Fibroblast of skin of right quadriceps (primary cell): ENCODE data around the gene NOTCH3.

ENCODE experiments used
- DNase-seq: peaks from one replicate; pipeline ENCODE4 v3.0.0-alpha.2; 2013

Gene NOTCH3

GRCh38 chr19:15200553-15201364, at the start of gene NOTCH3:
TSS of gene NOTCH3 (minus strand) at chr19:15200995. CDS start at chr19:15200905, 90 bp downstream.
- DNase-seq = no peak

- no peak for DNase-seq
Observed at GRCh38 chr19:15250640-15250993, 49.8 kb upstream of the NOTCH3 start.

GRCh38 chr19:15249972-15250639, 49.3 kb upstream of the NOTCH3 start:
- peak; percentile 80 for DNase-seq

GRCh38 chr19:15249528-15249874, 48.7 kb upstream of the NOTCH3 start:
- DNase-seq = no peak

- DNase-seq = peak; percentile 83
Observed at GRCh38 chr19:15248648-15249527, 48.1 kb upstream of the NOTCH3 start.

DNA sequence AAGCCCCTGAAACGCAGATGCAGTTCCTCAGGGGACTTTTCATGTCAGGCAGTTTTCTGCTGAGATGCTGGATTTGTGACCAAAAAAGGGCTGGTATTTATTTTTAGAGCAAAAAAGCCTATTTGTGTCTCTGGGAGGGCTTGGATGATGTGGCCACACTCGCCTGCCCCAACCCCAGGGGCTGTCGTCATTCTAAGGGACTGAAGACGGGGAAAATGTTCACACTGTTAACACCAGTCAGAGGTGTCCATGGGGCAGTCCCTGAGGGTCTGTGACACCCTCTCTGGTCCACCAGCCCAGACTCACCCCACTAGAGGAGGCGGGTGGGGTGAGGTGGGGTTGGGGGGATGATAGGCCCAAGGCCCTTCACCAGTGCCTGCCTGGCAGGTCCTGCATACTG, 47.3 kb upstream of the NOTCH3 start:
- no peak for DNase-seq

DNA sequence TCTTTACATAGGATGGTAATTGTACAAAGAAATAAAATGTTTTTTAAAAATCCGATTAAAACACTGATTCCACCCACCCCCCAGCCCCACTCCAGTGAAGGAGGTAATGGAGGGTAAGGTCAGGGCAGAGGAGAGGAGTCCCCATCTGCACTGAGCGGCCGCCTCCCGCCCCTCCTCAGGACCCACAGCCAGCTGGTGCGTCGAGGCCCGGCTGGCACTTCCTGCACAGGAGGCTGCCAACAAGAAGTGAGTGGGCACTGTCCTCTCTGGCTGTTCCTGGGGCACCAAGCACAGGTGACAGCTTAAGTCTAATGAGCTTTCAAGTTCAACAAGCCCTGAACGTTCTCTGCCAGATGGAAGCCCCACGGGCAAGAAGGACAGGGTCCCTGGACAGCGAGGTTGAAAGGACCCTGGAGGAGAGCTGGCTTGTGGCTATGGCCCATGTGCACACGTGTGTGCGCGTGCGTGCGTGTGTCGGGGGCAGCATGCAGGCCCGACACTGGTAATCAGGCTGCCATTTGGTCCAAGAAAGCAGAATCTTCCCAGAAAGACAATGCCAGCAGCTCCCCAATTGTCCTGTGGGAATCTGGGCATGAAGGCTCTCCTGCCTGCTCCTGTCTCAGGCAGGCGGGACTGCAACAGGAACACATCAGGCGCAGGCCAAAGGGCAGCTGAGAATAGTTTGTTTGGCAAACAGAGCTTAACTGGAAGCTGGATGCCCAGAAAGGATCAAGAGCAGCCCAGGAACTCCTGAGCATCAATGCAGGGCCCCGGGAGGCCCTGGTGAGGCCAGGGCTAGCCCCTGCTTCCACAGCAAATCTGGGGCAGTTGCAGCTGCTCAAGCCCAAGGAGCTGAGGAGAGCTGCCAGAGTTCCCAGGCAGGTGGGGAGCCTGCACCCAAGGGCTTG, 46.6 kb upstream of the NOTCH3 start:
- DNase-seq = no peak

DNA sequence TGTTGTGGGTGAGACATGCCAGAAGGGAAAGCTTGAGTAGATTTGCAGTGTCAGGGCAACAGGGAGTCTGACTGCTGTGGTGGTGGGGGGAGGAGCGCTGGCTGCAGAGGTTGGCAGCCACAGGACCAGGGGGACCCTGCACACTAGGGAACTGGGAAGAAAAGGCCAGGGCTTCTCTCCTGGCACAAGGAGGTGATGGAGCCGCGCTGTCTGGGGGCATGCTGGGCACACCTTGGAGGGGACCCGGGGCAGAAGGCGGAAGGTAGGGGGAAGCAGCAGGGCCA, 45.3 kb upstream of the NOTCH3 start:
- DNase-seq = no peak

DNA sequence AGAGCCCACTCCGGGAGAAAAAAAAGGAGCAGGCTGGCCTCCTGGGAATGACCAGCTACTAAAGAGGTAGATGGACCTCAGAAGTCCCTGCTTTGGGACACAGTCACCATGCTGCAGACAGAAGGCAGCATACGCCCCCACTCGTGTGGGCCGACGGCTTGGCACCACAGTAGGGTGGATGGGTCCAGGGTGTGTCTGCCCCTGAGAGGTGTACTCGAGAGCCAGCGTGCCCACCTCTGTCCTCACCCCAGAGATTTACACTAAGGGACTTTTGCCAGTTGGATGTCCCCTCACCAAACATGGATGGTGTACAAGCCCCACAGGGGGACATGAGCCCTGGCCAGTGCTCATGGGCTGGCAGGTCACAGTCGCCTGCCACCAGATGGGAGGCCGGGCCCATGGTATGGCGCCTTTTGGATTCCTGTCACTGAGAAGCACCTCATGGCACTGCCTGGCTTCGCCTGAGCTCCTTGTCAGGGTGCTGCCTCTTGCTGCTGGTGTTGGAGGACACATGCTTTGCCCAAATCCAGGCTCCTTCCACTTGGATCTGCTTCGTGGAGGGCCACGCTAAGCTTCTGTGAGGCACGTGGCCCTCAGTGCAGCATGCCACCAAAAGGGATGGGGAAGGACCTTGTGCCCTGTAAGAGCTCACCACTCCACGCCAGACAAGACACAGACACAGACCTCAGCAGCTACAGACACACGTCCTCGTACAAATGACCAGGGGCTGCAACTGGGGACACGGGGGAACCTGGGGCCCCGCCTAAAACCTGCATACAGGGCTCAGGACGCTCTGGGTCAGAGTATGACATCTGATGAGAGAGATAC, 44.8 kb upstream of the NOTCH3 start:
- no peak for DNase-seq

GRCh38 chr19:15244808-15245207, 44.0 kb upstream of the NOTCH3 start:
- no peak for DNase-seq

GRCh38 chr19:15244106-15244803, 43.5 kb upstream of the NOTCH3 start:
- DNase-seq = no peak

GRCh38 chr19:15243236-15243957, 42.6 kb upstream of the NOTCH3 start:
- DNase-seq = no peak

GRCh38 chr19:15241259-15241910, 40.6 kb upstream of the NOTCH3 start:
- no peak for DNase-seq

GRCh38 chr19:15240515-15240914, 39.7 kb upstream of the NOTCH3 start:
- no peak for DNase-seq

GRCh38 chr19:15239337-15239949, 38.6 kb upstream of the NOTCH3 start:
- DNase-seq = no peak

DNA sequence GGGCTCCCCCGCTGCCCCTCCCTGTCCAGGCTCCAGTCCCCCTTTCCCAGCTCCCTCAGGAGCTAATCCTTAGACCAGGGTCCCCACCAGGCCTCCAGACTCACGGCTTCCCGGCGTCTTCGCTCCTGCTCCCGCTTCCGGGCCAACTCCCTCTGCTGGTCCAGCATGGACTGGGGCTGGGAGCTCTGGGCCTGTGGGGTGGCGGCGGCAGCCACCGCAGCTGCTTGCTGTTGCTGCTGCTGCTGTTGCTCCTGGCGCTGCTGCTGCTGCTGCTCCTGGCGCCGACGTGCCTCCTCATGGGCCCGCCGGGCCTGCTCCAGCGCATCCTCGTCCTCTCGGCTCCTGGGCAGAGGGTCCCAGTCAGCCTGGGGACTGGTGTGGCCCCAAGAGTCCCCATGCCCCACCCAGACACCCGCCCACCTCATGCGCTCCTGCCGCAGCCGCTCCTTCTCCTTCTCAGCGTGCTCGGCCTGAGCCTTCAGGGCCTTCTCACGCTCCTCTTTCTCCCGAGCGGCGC, 37.9 kb upstream of the NOTCH3 start:
- no peak for DNase-seq

DNA sequence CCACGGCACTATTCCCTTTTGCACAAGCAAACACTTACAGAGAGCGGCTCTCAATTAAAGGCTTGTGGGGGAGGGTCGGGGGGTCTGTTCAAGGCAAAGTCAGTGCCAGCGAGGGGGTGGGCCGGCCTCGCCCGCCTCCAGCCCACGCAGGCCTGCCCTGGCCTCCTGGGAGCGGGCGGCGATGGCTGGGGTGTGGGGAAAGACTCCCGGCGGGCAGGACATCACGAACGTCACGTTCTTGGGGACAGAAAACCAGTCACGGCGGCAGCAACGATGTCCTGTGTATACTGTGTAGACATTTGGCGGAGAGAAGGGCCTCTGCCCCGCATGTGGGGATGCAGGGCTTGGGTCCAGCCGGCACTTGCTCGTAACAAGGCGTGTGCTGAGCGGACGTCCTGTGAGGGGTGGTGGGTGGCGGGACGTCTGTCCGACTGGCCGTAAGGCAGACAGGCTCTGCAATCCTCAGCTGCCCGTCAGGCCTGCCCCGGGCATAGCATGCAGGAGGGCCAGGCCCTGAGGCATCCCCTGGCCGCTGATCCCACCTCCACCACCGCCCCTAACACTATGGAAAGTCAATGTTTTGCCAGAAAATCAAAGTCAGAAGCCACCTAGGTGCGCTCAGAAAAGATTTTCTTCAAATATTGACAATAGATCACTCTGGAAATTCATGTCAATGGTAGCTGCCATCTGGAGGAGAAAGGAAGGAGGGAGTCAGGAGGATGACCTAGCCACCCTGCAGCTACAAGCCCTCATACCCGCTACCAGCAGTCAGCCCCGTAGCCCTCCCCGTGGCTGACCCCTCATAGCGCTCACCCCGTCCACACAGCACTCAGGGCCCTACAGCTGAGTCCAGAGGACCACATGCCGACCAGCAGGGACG, 37.2 kb upstream of the NOTCH3 start:
- DNase-seq = no peak

DNA sequence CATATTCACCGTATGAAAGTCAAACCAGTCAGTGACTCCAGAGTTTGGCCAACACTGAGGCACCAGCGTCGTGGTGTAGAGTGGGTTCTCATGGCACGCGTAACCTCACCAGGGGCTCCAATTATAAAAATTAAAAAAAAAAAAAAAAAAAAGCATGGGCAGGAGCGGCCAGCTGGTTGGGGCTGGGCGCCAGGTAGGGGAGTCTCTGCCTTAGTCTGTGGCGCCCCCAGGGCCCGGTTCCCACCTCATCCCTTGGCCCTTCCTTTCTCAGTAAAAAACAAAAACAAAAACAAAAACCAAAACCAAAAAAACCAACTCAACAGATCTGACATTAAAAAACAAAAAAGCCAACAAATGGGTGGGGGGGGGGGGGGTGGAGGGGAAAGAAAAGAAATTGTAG, 36.1 kb upstream of the NOTCH3 start:
- DNase-seq = no peak
